GM21723 (cell line): ENCODE results near the gene SMC1B.
"Not testable (repeated sequence)": the region's sequence is repeated elsewhere in the genome, so short reads cannot be mapped to it uniquely, and the experiment has no call there.

ENCODE experiments used
- ATAC-seq: cut with Tn5 transposase; IDR thresholded peaks from one replicate; pipeline ENCODE4 v1.9.1; 2021; ENCODE audit warnings: mild to moderate bottlenecking, moderate library complexity; ENCODE audit not compliant: unreplicated experiment

SMC1B gene

DNA sequence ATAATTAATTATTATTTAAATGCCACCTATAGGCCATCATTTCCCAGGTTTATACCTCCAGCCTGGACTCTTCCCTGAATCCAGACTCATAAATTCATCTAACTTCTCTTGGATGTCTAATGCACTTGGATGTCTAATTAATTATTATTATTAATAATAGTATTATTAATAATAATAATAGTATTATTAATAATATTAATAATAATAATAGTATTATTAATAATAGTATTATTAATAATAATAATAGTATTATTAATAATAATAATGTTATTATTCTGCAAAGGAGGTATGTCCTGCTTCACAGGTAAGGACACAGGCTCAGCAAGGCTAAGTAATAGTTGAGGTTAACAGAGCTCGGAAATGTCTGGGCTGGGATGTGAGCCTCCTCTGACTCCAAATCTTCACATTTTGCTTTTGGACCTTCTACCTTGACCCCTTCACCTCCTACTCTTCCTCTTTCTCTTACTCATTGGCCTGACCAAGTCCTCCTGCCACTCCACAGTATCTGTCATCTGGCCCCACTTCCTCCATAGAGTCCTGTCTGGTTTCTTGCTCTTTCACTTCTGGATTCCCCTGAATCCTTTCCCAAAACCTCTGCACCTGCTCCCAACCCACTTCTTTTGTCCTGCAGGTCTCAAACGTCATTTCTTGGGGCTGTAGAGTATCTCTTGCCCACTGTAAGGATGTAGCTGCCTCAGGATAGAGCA lies 8.1 kb upstream of the SMC1B start:
- no peak for ATAC-seq

DNA sequence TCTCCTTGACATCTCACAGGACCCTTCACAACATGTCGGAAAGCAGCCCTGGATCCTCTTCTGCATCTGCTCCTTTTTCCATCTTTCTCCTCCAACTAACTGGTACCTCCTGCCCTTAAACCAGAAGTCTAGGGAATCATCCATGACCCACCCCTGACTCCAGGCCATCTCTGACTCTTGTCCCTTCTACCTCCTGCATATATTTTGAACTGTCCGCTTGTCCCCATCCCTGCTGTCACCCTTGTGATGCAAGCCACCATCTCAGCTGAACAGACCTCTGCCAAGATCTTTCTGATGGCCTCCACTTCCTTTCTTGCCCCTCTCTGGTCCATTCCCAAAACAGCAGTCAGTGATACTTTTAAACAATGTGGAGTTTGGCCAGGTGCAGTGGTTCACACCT lies 7.1 kb upstream of the SMC1B start:
- no peak for ATAC-seq

DNA sequence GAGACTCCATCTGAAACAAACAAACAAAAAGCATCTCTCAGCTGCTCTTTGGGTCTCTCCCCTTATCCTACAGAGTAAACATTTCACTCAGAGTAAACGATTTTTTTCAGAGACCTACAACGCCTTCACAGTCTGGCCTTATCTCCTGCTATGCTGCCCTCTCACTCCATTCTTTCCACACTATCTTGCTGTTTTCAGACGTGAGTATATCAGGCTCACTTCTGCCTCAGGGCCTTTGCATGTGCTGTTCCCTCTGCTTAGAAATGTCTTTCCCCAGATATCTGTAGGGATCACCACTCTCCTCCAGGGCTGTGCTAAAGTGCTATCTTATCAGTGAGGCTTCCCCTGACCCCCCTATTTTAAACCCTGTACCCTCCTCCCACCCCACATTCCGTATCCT lies 6.6 kb upstream of the SMC1B start:
- ATAC-seq: no peak

DNA sequence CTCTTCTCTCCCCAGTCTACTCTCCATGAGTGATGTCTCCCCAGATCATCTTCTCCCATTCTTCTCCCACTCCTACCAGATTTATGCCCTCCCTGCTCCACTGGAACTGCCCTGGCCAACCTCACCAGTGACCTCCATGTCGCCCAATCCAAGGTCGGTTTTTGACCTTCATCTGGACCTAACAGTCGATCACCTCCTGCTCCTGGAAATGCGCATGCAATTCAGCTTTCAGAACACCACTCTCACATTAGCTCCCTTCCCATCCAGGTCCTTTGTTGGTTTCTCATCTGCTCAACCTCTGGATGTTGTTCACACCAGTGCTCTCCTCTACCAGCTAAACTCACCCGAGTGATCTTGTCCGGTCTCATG lies 5.4 kb upstream of the SMC1B start:
- no peak for ATAC-seq

DNA sequence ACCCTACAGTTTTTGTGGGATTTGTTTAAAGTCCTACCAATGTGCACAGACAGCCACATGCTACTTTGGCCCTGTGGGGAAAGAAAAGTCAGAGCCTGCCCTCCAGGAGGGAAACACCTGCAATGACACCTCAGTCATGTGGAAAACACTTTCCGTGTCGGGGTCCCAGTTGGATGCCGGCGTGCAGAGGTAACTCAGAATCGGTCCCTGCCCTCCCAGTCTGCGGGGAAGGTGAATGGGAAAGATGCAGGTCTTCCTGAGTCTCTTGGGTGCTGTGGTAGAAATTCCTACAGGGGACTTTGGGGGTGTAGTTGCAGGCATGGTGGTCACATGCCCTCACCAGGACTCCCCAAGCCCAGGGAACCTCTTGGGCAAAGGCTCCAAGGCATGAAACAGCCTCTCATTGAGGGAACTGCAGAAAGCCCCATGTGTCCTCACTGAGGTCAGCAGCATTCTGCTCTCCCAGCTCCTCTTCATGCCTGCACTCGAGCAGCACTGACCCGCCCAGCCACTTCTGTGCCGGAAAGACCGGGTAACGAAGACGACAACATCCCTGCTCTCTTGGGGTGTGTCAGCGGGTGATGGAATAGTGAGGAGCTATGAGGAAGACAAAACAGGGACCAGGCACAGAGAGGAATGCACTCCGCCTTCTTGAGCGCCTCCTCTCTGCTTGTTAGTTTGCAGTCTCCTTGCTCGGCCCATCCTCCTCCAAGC lies 4.8 kb upstream of the SMC1B start:
- no peak for ATAC-seq

DNA sequence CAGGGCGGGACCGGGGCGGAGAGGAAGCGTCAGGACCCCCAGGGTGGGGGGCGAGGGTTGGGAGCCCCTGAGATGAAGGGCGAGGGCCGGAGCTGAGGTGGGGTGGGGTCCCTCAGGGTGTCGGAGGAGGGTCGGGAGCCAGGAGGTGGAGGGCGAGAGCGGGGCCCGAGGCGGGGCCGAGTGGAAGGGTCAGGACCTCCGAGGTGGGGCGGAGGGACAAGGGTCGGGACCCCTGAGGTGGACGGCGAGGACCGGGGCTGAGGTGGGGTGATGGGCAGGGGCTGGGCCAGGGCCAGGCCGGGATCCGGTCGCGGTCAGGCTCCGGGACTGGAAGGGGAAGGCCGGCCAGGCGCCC lies 409 bp downstream of the SMC1B start:
- no peak for ATAC-seq

DNA sequence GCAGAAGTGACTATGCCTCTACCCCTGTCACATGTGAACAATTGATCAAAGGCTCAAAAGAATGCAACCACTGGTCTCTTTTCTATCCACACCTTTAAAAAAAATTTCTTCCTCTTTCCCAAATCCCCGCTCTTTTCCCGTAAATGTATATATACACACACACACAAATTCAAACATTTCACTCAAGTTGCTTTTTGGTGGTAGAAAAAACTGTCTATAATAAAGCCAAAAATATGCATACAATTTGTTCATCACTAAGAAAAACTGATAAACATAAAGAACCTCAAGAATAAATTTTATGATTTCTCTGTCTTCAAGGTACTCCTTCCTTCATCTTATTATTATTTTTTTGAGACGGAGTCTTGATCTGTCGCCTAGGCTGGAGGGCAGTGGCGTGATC lies 5.6 kb downstream of the SMC1B start:
- ATAC-seq: no peak

DNA sequence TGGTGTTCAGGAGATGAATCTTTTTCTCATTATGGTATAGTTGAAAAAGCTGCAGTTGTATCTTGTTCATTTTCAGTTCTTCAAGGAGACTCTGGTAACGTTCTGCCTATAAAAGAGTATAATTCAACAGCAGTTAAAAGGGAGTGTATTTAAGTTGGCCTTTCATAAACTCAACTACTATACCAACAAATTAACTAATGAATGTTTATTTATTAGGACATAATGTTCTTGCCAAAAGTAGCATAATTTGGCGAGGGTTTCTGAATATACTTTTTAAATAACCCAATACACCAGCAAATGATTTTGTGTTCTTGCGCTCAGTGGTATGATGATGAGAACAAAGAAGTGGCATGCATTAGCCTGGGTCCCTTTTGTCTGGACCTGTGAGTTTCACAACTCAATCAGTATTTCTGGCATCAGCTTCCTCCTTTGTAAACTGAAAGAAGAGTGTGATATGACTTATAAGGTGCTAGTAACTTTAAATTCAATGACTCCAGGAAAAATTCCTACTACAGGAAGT lies 10.9 kb downstream of the SMC1B start:
- no peak for ATAC-seq

DNA sequence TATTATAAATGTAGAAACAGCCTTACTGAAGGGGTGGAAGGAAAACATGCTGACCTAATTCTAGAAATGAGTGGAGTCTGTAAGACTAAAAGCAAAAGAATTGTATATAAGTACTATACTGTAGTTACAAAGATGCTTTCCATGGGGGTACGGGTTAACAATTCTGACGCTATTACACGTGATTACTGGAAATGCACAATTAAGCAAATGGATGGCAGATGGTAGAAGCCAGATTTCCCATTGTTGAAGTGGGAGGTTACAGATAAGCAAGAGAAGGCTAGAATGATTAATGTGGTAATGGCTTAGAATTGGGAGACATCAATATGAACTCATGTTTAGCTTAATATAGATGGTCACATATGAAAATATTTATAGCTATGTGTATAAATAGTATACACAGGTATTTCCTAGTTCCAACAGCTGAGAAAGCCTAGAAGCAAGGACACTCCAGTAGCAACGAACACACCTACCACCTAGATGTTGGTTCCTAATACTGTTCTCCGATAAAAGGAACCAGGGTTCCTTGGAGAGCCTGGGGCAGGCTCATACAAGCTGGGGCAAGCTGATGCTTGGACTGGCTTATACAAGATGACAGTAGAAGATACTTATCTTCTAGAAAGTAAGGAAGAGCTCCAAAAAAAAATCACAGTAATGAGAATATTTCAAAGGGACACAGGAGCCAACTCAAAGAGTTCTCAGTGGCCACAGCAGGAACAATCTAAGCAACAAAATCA lies 13.5 kb downstream of the SMC1B start:
- no peak for ATAC-seq

DNA sequence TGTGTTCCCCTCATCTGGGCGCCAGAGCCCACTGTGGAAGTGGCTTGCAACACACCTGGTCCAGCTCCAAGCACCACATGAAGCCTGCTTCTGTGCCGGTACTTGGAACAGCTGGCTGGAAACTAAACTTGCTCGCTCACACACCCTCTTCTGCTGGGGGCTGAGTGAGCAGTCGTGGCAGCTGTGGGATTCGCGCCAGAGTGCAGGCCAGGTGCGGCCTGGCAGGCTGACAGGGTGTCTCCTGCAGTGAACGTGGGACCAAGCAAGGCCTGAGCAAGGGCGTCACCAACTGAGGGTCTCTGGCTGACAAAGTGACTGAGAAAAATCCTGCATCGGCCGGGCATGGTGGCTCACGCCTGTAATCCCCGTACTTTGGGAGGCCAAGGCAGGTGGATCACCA lies 15.2 kb downstream of the SMC1B start:
- no peak for ATAC-seq

DNA sequence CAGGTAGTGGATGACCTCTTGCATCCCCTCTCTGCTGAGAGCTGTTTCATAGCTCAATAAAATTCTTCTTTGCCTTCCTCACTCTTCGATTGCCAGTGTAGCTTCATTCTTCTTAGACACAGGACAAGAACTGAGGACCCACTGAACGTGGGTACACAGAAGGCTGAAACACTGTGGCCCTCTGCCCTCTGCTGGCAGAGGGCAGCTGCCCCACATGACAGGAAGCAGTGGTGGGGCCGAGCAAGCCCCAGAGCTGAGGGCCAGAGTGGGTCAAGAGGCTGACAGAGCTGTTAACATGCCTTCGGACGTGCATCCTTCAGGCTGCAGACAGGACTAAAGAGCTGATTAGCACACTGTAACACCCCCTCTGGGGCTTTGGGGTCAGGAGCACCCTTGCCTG lies 15.6 kb downstream of the SMC1B start:
- ATAC-seq: no peak

DNA sequence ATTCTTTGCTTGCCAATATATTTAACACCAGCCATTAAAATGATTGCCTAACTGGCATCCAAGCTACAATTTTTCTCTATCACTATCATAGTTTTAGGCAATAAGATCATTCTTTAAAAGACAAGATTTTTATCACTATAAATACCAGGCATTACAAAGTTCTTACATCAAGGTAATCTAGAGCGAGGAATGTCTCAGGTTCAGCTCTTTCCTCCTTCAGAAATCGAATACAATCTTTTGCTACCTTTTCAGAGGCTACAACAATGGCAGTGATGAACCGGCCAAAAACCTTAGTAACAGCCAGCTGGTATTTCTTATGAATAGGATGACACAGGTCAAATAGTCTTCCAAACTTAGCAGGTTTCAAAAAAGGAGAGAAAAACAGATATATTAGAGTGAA lies 23.9 kb downstream of the SMC1B start:
- no peak for ATAC-seq

DNA sequence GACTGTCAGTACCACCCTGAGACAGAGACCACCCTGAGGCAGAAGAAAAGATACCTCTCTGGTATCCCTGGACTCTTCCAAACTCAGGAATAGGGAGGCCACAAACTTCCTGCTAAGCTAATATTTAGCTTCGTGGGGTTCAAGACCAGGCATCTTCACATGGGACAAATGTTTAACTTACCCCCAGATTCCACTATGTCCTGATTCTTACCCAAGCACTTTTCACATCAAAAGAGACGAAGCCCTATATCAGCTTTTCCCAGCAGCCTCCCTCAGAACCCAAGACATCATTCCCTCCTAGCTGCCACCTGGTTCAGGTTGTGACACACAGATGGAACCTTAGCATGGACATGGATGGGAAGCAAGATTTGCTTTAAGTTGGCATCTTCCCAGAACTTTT lies 32.1 kb downstream of the SMC1B start:
- no peak for ATAC-seq

DNA sequence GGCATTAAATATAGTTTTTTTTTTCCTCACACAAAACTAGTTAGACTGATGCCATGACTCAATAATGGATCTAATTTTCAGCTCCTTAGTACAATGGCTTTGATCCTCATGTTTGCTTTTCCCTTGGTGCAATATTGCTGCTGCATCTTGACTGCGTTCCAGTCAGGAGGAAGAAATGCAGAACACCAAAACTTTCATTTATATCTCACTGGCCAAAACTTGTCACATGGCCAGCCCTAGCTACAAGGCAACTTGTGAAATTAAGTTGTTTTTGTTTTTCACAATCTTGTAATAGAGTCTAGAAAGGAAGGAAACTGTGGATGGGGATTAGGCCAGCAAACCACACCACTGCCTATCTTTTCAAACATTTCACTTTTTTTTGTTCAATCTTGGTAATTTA lies 36.7 kb downstream of the SMC1B start:
- no peak for ATAC-seq

DNA sequence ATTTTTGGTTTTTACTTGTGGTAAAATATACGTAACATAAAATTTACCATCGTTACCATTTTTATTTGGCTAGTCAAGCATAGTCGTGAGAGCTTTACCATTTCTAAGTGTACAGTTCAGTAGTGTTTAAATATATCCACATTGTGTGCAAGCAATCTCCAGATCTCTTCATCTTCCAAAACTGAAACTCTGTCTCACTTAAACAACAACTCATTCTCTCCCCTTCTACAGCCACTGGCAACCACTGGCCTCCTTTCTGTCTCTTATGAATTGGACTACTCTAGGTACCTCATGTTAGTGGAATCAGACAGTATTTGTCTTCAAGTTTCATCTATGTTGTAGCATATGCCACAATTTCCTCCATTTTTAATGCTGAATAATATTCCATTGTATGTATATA lies 37.4 kb downstream of the SMC1B start:
- ATAC-seq: no peak

DNA sequence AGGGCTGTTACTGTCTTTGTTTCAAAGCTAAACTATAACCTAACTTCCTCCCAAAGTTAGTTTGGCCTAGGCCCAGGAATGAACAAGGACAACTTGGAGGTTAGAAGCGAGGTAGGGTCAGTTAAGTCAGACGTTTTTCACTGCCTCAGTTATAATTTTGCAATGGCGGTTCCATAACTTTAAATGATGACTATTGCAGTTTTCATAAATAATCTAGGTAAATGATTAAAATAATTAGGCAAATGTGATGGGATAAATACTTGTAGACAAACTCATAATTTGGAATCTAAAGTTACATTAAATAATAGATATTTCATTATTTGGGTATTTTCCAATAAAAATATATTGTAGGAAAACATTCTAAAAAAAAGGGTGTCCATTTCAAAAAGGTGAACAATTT lies 39.8 kb downstream of the SMC1B start:
- not testable (repeated sequence) for ATAC-seq

DNA sequence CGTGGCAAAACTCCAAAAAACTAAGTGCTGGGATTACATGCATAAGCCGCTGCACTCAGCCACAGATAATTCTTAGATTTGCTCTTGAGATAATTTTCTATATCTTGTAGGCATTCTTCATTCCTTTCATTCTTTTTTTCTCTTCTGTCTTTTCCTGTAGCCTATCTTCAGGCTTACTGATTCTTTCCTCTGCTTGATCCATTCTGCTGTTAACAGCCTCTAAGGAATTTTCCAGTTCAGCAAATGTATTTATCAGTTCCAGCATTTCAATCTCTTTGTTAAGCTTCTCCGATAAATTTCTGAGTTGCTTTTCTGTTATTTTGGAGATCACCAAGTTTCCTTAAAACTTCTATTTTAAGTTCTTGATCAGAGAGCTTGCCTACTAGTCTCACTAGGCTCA lies 46.7 kb downstream of the SMC1B start:
- no peak for ATAC-seq

DNA sequence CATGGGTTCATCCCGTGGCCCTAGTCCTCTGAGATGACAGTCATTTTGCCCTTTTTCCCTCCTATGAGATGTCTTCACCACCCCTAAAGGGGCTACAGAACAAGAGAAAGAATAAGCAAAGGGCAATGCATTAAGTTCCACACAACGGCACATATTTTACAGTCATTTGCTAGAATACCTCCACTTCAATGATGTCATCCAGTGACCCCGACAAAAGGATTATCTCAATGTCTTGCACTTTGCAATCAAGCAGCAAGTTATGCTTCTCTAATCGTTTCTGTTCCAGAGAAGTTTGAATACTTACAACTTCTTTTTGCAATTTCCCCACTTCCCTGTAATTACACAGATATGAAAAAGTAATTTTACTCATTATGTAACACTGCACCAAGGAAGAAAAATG lies 53.8 kb downstream of the SMC1B start:
- ATAC-seq: no peak

DNA sequence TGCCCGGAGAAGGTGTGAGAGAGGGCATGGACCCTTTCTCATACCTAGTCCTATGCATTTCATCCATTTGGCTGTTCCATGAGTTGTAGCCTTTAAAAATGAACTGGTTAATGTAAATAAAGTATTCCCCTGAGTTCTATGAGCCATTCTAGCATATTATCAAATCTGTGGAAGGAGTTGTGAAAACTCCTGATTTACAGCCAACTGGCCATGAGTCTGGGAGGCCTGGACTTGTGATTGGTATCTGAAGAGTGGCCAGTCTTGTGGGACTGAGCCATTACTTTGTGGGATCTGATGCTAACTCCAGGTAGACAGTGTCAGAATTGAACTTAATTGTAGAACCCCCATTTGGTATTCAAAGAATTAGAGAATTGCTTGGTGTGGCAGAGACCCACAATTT lies 55.3 kb downstream of the SMC1B start:
- ATAC-seq: no peak

DNA sequence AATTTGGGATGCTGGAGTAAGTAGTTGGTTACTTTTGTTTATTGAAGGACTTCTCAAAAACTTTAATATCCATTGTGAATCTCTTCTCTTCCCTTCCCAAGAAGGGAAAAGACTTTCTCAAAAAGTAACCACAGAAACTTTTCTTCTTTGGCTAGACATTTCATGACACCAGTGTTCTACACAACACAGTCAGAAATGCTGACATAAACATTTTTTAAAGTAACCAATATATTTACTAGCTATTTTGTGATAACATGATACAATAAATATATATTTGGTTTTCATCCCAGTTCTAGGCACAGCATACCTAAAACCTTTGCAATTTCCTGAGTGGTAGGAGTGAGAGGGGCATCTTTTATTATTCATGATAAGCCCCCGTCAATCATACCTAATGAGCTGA lies 55.9 kb downstream of the SMC1B start:
- ATAC-seq: no peak

DNA sequence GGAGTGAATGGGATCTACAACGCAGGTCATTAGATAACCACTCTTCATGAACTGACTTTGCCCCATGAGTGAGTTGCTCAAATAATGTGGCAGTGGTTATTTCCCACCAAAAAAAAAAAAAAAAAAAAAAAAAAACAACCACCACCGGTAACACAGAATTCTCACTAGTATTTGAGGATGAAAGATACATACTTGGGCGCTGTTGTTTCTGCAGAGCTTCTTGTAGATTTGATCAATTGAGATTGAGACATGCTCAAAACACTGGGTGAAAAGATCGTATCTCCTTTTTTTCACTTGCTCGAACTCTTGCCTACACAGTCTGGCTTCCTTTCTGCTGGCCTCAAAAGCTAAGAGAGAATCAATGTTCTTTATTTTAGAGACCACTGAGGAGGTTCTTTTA lies 59.6 kb downstream of the SMC1B start:
- ATAC-seq: no peak

DNA sequence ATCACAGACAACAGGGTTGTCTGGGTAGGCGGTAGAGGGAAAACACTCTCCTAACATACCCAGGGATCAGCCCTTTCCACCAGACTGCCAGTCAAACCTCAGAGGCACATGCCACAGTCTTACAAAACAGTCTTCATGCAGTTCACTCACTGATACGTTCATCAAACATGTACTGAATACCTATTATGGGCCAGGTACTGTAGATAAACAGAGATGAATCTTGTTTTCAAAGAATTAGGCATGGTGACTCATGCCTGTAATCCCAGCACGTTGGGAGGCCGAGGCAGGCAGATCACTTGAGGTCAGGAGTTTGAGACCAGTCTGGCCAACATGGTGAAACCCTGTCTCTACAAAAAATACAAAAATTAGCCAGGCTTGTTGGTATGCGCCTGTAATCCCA lies 60.6 kb downstream of the SMC1B start:
- not testable (repeated sequence) for ATAC-seq
